Esophagus squamous epithelium (tissue), 4 donors: Measurements from ENCODE around the gene POR.

Experiments
- CTCF ChIP-seq, 6 experiments: fragments of 450-650 bp in 4 of 6; fragments of 200-600 bp in 2 of 6; sonication (generic) in 2 of 6; IDR thresholded peaks; one replicate each; pipeline ENCODE4 v1.5.1; 2016 to 2019; ENCODE audit warnings: antibody characterized with exemption in 6 of 6, mild to moderate bottlenecking in 4 of 6, moderate library complexity in 4 of 6
- POLR2A ChIP-seq, 4 donors: fragments of 450-650 bp; IDR thresholded peaks; one replicate each; pipeline ENCODE4 v1.6.1; 2017; ENCODE audit warnings: antibody characterized with exemption in 4 of 4, mild to moderate bottlenecking in 4 of 4, moderate library complexity in 3 of 4

GRCh38 chr7:75962607-75963380, 47.8 kb downstream of the POR start:
- TF ChIP-seq CTCF (IDR thresholded peaks at IDR 0.05): no peak
- TF ChIP-seq POLR2A (IDR thresholded peaks at IDR 0.05): no peak
